Anterior cingulate cortex (tissue), 58 donors: Measurements from ENCODE around the gene MYO9B.

ENCODE experiments used
- DNase-seq, 58 donors: peaks; one replicate each; lab custom pipeline; 2025; lab: John Stamatoyannopoulos, UW

Gene MYO9B

GRCh38 chr19:17075035-17075863 is at the start of gene MYO9B, which contains the start of gene HAUS8:
MYO9B (plus strand) TSS chr19:17075777; CDS start chr19:17101718, 25,941 bp downstream.
HAUS8 (minus strand) TSS chr19:17075452; CDS start chr19:17075422, 30 bp downstream.
- DNase-seq = peak; percentile 84 to 100 (median 98)

- no peak for DNase-seq
These were observed 49.5 kb upstream of the MYO9B start for GRCh38 chr19:17025991-17026658.

GRCh38 chr19:17026706-17027534 is 48.7 kb upstream of the MYO9B start, which contains the start of gene CPAMD8:
CPAMD8 (minus strand) TSS chr19:17026810; CDS start chr19:17026642, 168 bp downstream.
- DNase-seq = no peak

- no peak for DNase-seq
These were observed 48.0 kb upstream of the MYO9B start for GRCh38 chr19:17027535-17027975.

GRCh38 chr19:17031741-17032140 is 43.8 kb upstream of the MYO9B start:
- DNase-seq = no peak

GRCh38 chr19:17035842-17036424 is 39.6 kb upstream of the MYO9B start:
- DNase-seq = no peak

- DNase-seq = no peak
These were observed 38.9 kb upstream of the MYO9B start for GRCh38 chr19:17036640-17037039.

GRCh38 chr19:17037184-17037583 is 38.4 kb upstream of the MYO9B start:
- no peak for DNase-seq

- DNase-seq = peak in 26 of 58 donors; percentile 2 to 52 (median 21)
These were observed 37.5 kb upstream of the MYO9B start for GRCh38 chr19:17037966-17038500.

GRCh38 chr19:17041976-17042375 is 33.6 kb upstream of the MYO9B start:
- DNase-seq = no peak

GRCh38 chr19:17043744-17044143 is 31.8 kb upstream of the MYO9B start:
- DNase-seq = no peak

GRCh38 chr19:17045907-17046502 is 29.6 kb upstream of the MYO9B start:
- no peak for DNase-seq

- DNase-seq = peak in 1 of 58 donors; percentile 32
These were observed 26.6 kb upstream of the MYO9B start for GRCh38 chr19:17048885-17049453.

GRCh38 chr19:17049711-17050280 is 25.8 kb upstream of the MYO9B start:
- DNase-seq = no peak

- DNase-seq = peak in 31 of 58 donors; percentile 1 to 52 (median 21)
These were observed 23.1 kb upstream of the MYO9B start for GRCh38 chr19:17052439-17052838.

GRCh38 chr19:17054746-17055145 is 20.8 kb upstream of the MYO9B start:
- no peak for DNase-seq

GRCh38 chr19:17055636-17056035 is 19.9 kb upstream of the MYO9B start:
- no peak for DNase-seq

GRCh38 chr19:17058236-17058635 is 17.3 kb upstream of the MYO9B start:
- no peak for DNase-seq

- no peak for DNase-seq
These were observed 14.8 kb upstream of the MYO9B start for GRCh38 chr19:17060802-17061201.
